K562 (cell line): Measurements from ENCODE around the gene ADGRB3. TPM values are rescaled to one million over a fixed set of nuclear protein-coding genes. Genes with fewer than 3 reads are reported as not detected.

Source experiments
- ATAC-seq: fragments of 200-7000 bp; cut with Tn5 transposase; 3 replicates; pipeline ENCODE4 v1.9.1; 2020; ENCODE audit warnings: moderate library complexity
- BruUV-seq: library from RNA; stranded (reverse); fragments of 400-500 nt; replicated peaks from 2 replicates; lab custom pipeline; 2021; lab: Mats Ljungman, UMichigan
- CTCF ChIA-PET: fragments of 300-600 bp; formaldehyde crosslinking; extraction: SDS; loops from one replicate; lab custom pipeline; 2021; ENCODE audit warnings: low intra/inter-chr PET ratio; lab: Yijun Ruan, JAX
- POLR2A ChIA-PET: fragments of 300-600, 350-650 bp; sonication (Branson Sonifier 250); formaldehyde crosslinking; extraction: SDS; loops from one replicate; lab custom pipeline; 2021; ENCODE audit warnings: antibody characterized with exemption, inconsistent platforms; lab: Yijun Ruan, JAX
- DNase-seq, 4 experiments: peaks; one replicate each; pipeline versions ENCODE4 v3.0.0 to v3.0.0-alpha.2; 2011 to 2018; ENCODE audit warnings: low spot score in 3 of 4, mixed read lengths in 3 of 4; ENCODE audit errors: extremely low read depth in 1 of 4
- FAIRE-seq: peaks from 2 replicates; lab custom pipeline; 2011; peaks lifted over from hg19 to GRCh38; lab: Jason Lieb, UNC
- H2AFZ ChIP-seq: 2 replicates; pipeline ENCODE4 v1.6.0; 2011; ENCODE audit warnings: low read depth, low read length, control low read depth, inconsistent platforms
- H3K27ac ChIP-seq: fragments of 200-600 bp; 3 replicates; pipeline ENCODE4 v1.8.0; 2011; ENCODE audit warnings: low read depth, mild to moderate bottlenecking, control low read depth, inconsistent platforms, low read length, moderate library complexity, mixed read lengths; ENCODE audit errors: extremely low read depth
- H3K27me3 ChIP-seq, 2 experiments: fragments of 300-600 bp in 1 of 2; 2 replicates in 1 of 2; 3 replicates in 1 of 2; pipeline versions ENCODE4 v1.6.0 to v1.8.0; 2011; ENCODE audit warnings: inconsistent platforms in 2 of 2, low read length in 2 of 2, mild to moderate bottlenecking in 1 of 2, mixed read lengths in 1 of 2, moderate library complexity in 1 of 2; ENCODE audit not compliant: control insufficient read depth in 2 of 2, insufficient read depth in 2 of 2
- H3K36me3 ChIP-seq: fragments of 300-600 bp; 3 replicates; pipeline ENCODE4 v1.8.0; 2011; ENCODE audit warnings: mild to moderate bottlenecking, low read length, inconsistent platforms; ENCODE audit not compliant: control insufficient read depth, insufficient read depth
- H3K4me1 ChIP-seq, 2 experiments: fragments of 200-600 bp in 1 of 2; replicated peaks in 1 of 2; 2 replicates in 1 of 2; 3 replicates in 1 of 2; pipeline versions ENCODE4 v1.5.1 to v1.8.0; 2011; ENCODE audit warnings: inconsistent platforms in 2 of 2, low read length in 2 of 2, mild to moderate bottlenecking in 1 of 2, mixed read lengths in 1 of 2, moderate library complexity in 1 of 2; ENCODE audit not compliant: control insufficient read depth in 2 of 2, insufficient read depth in 2 of 2
- H3K4me2 ChIP-seq: 2 replicates; pipeline ENCODE4 v1.6.1; 2011; ENCODE audit warnings: low read length, control low read depth, inconsistent platforms, mixed read lengths; ENCODE audit not compliant: insufficient read depth
- H3K4me3 ChIP-seq: fragments of 200-600 bp; sonication (generic), shearing (Covaris generic); 2 replicates; pipeline ENCODE4 v1.5.1; 2016; ENCODE audit warnings: control low read depth, inconsistent platforms
- H3K79me2 ChIP-seq: fragments of 200-600 bp; 3 replicates; pipeline ENCODE4 v1.8.0; 2011; ENCODE audit warnings: low read length, inconsistent platforms; ENCODE audit not compliant: control insufficient read depth, insufficient read depth
- H3K9ac ChIP-seq, 2 experiments: 2 replicates each; pipeline versions ENCODE4 v1.6.0 to v1.6.1; 2011; ENCODE audit warnings: low read depth in 2 of 2, low read length in 2 of 2, control low read depth in 1 of 2, inconsistent platforms in 1 of 2, mild to moderate bottlenecking in 1 of 2, mixed read lengths in 1 of 2; ENCODE audit not compliant: insufficient read depth in 1 of 2
- H3K9me1 ChIP-seq: one replicate; pipeline ENCODE4 v1.6.0; 2011; ENCODE audit warnings: inconsistent platforms, mild to moderate bottlenecking, low read length, moderate library complexity; ENCODE audit not compliant: control insufficient read depth, insufficient read depth
- H3K9me3 ChIP-seq: replicated peaks from 2 replicates; pipeline ENCODE4 v1.5.1; 2011; ENCODE audit warnings: low read depth, low read length, inconsistent platforms; ENCODE audit not compliant: control insufficient read depth, insufficient read depth
- H4K20me1 ChIP-seq: replicated peaks from 2 replicates; pipeline ENCODE4 v1.6.1; 2011; ENCODE audit warnings: low read length, inconsistent platforms, mixed read lengths; ENCODE audit not compliant: control insufficient read depth, insufficient read depth
- CCNT2 ChIP-seq: IDR thresholded peaks from 2 replicates; pipeline ENCODE4 v1.6.1; 2011; ENCODE audit warnings: borderline replicate concordance, low read depth, mild to moderate bottlenecking, moderate library complexity, mixed read lengths, low read length; ENCODE audit not compliant: insufficient read length; ENCODE audit errors: extremely low read depth
- ETV6 ChIP-seq, 3 experiments: fragments of 150-350 bp in 1 of 3; sonication (generic) in 1 of 3; formaldehyde crosslinking in 1 of 3; IDR thresholded peaks; 2 replicates each; pipeline versions ENCODE4 v1.6.1 to v1.8.0; 2014 to 2022; ENCODE audit warnings: borderline replicate concordance in 2 of 3, low read depth in 2 of 3, antibody characterized with exemption in 1 of 3, low read length in 1 of 3, mild to moderate bottlenecking in 1 of 3, missing genetic modification reagents in 1 of 3
- MTF1 ChIP-seq: fragments of 250-450 bp; sonication (Bioruptor Pico); IDR thresholded peaks from 2 replicates; pipeline ENCODE4 v1.9.0; 2021; ENCODE audit warnings: moderate library complexity, mild to moderate bottlenecking, inconsistent platforms, borderline replicate concordance
- NR0B1 ChIP-seq: fragments of 450-650 bp; IDR thresholded peaks from one replicate; pipeline ENCODE4 v1.6.1; 2018; ENCODE audit warnings: mild to moderate bottlenecking, moderate library complexity; ENCODE audit not compliant: partially characterized antibody
- NR2C1 ChIP-seq, 2 experiments: fragments of 450-650 bp; IDR thresholded peaks; 2 replicates each; pipeline ENCODE4 v1.6.1; 2017; ENCODE audit warnings: mild to moderate bottlenecking in 2 of 2, antibody characterized with exemption in 1 of 2, inconsistent platforms in 1 of 2, missing compliant biosample characterization in 1 of 2, missing genetic modification characterization in 1 of 2
- RUNX1 ChIP-seq: sonication (generic); IDR thresholded peaks from 2 replicates; pipeline ENCODE4 v1.6.1; 2016; ENCODE audit warnings: antibody characterized with exemption, low read depth
- ZBTB33 ChIP-seq: sonication (generic); formaldehyde crosslinking; IDR thresholded peaks from 2 replicates; pipeline ENCODE4 v1.8.1; 2023; ENCODE audit warnings: mild to moderate bottlenecking, missing genetic modification reagents
- ZNF212 ChIP-seq: fragments of 450-650 bp; formaldehyde crosslinking; IDR thresholded peaks from 2 replicates; pipeline ENCODE4 v1.4.0; 2020; ENCODE audit warnings: mild to moderate bottlenecking
- ZNF24 ChIP-seq: fragments of 450-650 bp; IDR thresholded peaks from 2 replicates; pipeline ENCODE4 v1.6.1; 2016
- WGBS: fragments of 100-300 bp; shearing (Covaris generic); methylation state at CpG from one replicate; pipeline ENCODE4 v1.1.6; 2016; ENCODE audit warnings: low coverage, mixed read lengths; ENCODE audit not compliant: insufficient coverage; ENCODE audit errors: missing lambda C conversion rate; 5-methylcytosine and 5-hydroxymethylcytosine counted together
- in situ Hi-C: fragments of 300-500 bp; cut with MboI; formaldehyde crosslinking; loops from 4 replicates; pipeline ENCODE4 v1.15.0; 2018; ENCODE audit warnings: inconsistent platforms, mixed read lengths
- intact Hi-C: fragments of 100-400 bp; cut with micrococcal nuclease; formaldehyde crosslinking; loops from 2 replicates; pipeline ENCODE4 v1.14.2; 2022
- polyA plus RNA-seq, 8 experiments: library from polyadenylated mRNA; depleted of rRNA in 4 of 8; stranded (reverse) in 5 of 8; unstranded in 3 of 8; fragments of >200 nt; fragmentation: Nextera tagmentation in 2 of 8; fragmentation: Illumina TruSeq in 1 of 8; extraction: Ambion mirVana in 2 of 8; extraction: Trizol in 1 of 8; gene quantifications; 2 replicates each; pipeline versions ENCODE4 v1.2.1 to v1.2.3, GENCODE V29; 2011 to 2014; ENCODE audit warnings: inconsistent platforms in 1 of 8, missing spikeins in 1 of 8
- total RNA-seq, 7 experiments: library from RNA; depleted of rRNA in 6 of 7; stranded (reverse); fragments of >200 nt in 6 of 7; fragmentation: Illumina TruSeq in 2 of 7; extraction: Trizol in 2 of 7; gene quantifications; 2 replicates each; pipeline versions ENCODE4 v1.2.1 to v1.2.3, GENCODE V29; 2011 to 2021; ENCODE audit warnings: low replicate concordance in 1 of 7

ADGRB3 gene
- total and polyA plus RNA-seq, 9 of the 15 experiments (the other 6 are each of a cell fraction or from before 2014, with no cell fraction given): 0.90 to 7.8 (median 2.4) TPM

- ChIA-PET CTCF (no interaction called here), POLR2A (no interaction called here)
- DNase-seq (no peak), ATAC-seq (no peak), FAIRE-seq (no peak)
- WGBS: 24% methylated on average over 2 of the region's 2 CpGs
- Histone ChIP-seq H3K9me3 (no peaks in the 10 kb centered on the region), H3K36me3 (0 out of 3 replicates have a peak, but pooled peaks cover 3% of the 10 kb centered on the region), H3K4me2 (no peak overlapping the region), H3K4me1 (peaks cover 0 to 6% of the 10 kb centered on the region in 2 experiments; a peak in 1 of 5 replicates), H3K27ac (no peak overlapping the region), H4K20me1 (no peaks in the 10 kb centered on the region), H3K79me2 (peaks cover 6% of the 10 kb centered on the region; the same call in 1 of the 3 replicates), H3K4me3 (no peak overlapping the region), H3K9ac (no peak overlapping the region), H3K9me1 (no peaks in the 10 kb centered on the region), H3K27me3 (no peaks in the 10 kb centered on the region), H2AFZ (no peak overlapping the region)
- in situ Hi-C loops (no loop called here), intact Hi-C loops (no loop called here)
- no TSS peak for BruUV-seq
- no peak for TF ChIP-seq RUNX1
- TF ChIP-seq CCNT2: no peak
- TF ChIP-seq NR0B1: no peak
- TF ChIP-seq NR2C1 (IDR thresholded peaks at IDR 0.05): no peak
- no peak for TF ChIP-seq NR2C1 (tag; IDR thresholded peaks at IDR 0.05)
- TF ChIP-seq ZBTB33 (CRISPR knock-in tag): no peak
- no peak for TF ChIP-seq ZNF24
- TF ChIP-seq MTF1 (CRISPR knock-in tag): no peak
- no peak for TF ChIP-seq ETV6 (IDR thresholded peaks at IDR 0.05; ENCODE audit: borderline replicate concordance in 1 of 2, low read depth in 2 of 2, low read length in 1 of 2)
- no peak for TF ChIP-seq ETV6 (CRISPR knock-in tag; IDR thresholded peaks at IDR 0.05; ENCODE audit: borderline replicate concordance)
- TF ChIP-seq ZNF212 (CRISPR knock-in tag): no peak
These were observed 44.3 kb downstream of the ADGRB3 start for GRCh38 chr6:68679399-68679798.
